Kasumi-1 (cell line): ENCODE results near the gene TKT.

ENCODE experiments used
- DNase-seq, 2 experiments: peaks; one replicate each; lab custom pipeline; 2025; lab: John Stamatoyannopoulos, UW

Gene TKT

DNA sequence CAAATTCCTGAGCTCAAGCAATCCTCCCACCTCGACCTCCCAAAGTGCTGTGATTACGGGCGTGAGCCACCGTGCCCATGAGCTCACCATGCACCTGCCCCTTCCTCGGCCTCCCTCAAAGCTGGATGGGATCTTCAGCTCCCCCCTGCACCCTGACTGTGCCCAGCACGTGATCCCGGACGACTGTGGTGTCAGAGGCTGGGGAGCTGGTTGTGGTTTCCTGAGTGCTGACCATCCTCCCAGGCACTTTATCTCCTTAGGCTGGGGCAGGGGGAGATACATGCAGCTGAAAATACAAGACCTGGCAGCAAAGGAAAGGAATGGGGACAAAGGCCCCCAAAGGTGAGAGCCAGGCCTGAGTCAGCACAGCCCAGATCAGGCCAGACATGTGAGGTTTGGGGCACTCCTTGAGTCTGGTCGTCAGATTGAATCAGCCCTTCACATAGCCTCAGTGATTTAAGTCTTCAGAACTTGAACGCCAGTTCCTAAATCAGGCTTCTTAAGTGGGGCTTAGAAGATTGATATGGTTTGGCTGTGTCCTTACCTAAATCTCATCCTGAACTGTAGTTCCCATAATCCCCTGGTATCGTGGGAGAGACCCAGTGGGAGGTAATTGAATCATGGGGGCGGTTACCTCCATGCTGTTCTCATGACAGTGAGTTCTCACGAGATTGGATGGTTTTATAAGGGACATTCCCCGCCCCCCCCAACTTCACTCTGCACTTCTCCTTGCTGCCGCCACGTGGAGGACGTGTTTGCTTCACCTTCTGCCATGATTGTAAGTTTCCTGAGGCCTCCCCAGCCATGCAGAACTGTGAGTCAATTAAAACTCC, 59.0 kb downstream of the TKT start:
- peak; percentile 30 to 37 for DNase-seq

DNA sequence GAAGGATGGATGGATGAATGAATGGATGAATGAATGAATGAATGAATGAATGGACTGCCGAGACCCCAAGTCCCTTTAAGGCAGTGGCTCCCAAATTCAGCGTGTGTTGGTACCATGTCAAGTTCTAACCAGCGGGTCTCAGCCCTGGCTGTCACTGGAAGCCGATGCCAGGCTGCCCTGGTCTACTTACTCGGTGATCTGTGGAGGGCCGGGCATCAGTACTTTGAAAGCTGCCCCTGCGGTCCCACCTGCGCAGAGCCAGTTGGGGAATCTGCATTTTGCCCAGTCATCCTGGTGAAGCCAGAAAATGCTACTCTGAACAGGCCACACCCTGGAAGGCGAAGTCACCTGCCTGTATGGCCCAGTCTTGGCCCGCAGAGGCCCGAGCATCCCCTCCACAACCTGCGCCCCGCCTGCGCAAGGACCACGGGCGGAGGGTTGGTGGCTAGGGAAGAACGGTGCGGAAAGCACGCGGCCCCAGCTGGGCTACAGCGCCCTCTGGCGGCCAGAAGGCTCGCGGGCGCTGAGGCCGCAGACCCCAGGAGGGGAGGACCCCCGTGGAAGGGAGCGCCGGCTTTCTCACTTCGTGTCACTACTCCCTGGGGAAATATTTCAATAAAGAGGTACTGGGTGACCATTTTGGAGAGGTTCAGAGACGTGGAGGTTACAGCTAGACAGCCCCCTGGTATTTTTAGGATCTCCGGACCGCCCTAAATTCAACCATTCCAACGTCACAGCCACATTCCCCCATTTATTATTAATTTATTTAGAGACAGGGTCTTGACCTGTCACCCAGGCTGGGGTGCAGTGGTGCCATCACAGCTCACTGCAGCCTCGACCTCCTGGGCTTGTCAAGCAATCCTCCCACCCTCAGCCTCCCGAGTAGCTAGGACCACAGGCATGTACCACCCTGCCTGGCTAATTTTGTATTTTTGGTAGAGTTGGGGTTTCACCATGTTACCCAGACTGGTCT, 59.9 kb downstream of the TKT start:
- DNase-seq, result peak; percentile 46 to 52

DNA sequence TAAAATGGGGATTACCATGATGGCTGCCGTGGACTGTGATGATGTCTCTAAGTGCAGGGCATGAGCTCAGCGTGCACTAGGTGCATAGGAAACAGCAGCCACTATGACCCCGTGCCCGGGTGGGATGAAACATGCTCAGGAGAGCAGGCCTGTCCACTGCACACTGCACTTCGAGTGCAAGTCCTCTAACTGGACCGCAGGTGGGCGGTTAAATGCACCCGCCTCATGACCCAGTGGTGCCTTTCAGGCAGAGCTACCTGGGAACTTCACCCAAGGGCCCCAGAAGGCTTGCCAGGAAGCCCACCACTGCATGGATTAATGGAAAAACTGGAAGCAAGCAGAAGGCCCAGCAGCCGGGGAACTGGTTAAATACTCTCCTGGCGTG, 60.8 kb downstream of the TKT start:
- DNase-seq, result no peak

DNA sequence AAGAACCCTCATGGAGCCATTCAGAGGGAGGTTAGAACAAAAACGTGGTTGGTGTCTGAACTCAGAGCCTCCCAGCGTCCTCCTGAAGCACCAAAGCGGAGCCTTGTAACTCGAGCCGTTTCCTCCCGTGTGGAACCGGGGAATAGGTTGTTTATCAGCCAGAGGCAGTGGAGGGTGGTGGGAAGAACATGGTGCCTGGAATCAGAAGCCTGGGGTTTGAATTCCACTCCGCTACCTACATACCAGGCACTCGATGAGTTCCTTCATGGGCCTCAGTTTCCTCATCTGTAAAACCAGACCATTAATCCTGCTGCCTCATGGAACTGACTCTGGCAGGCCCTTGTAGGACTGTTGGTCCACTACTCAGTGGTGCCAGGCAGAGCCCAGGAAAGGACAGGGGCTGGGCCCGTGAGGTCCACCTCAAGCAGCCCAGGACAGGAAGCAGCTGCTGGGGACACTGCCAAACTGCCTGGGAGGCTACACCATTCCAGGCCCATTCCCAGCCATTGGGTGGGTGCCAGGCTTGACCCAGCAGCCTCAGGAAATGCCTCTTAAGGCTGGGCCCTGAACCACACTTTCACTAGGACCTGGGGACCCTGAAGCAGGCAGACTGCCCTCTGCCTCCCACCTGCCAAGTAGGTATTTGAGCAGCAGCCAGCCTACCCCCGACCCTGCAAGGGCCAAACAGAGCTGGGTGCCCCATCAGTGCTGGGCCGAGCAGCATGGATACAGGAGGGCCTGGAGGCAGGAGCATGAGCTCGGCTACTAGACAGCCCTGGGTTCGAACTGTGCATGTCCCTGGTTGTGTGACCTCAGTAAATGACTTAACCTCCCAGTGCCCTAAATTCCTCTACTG, 61.4 kb downstream of the TKT start:
- DNase-seq, result peak; percentile 4 to 21

DNA sequence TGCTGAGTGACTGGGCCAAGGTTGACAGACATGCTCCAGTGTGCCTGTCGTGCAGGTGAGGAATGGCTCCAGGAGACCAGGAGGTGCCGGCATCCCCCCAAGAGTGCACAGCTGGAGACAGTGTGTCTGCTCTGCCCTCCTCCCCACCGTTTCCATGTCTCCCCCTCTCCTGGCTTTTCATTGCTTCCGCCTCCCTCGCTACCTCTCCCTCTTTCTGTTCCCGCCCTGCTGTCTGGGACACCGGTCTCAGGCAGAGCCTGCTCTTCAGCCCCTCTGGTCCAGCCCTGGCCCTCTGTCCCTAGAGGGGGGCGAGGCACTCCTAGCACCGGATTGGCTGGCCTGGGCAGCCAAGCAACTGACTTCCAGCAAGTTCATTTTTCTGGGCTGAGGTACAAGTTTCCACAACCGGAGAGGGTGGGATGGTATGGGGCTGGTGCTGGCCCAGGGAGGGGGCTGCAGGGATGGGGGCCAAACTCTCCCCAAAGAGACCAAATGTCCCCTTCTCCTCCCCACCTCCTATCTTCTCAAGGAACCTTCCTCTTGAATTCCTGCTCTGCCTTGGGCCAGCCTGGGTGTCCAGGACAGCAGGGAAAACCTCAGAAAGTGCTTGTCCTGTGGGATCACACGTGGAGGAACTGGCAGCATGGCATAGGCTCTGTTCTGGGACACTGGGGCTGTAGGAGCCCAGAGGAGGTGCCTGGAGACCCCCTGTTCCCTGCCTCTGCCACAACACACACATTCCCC, 62.2 kb downstream of the TKT start:
- DNase-seq, result no peak

DNA sequence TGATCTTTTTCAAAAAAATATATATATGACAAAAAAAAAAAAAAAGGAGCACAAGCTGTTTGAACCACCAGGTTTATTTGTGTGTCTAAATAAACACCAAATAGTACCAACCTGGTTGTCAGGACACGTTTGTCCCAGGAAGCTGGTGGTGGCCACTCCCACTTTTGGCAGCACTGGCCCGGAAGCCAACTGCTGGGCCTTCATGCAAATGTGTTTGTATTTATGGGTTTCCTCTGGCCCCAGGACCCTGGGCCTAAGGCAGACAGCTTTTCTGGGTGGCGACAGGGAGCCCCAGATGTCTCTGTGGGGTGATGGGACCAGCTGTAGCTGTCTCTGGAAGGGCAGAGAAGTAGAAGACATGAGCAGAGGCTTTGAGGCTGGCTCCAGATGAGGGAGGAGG, 63.2 kb downstream of the TKT start:
- DNase-seq, result no peak

DNA sequence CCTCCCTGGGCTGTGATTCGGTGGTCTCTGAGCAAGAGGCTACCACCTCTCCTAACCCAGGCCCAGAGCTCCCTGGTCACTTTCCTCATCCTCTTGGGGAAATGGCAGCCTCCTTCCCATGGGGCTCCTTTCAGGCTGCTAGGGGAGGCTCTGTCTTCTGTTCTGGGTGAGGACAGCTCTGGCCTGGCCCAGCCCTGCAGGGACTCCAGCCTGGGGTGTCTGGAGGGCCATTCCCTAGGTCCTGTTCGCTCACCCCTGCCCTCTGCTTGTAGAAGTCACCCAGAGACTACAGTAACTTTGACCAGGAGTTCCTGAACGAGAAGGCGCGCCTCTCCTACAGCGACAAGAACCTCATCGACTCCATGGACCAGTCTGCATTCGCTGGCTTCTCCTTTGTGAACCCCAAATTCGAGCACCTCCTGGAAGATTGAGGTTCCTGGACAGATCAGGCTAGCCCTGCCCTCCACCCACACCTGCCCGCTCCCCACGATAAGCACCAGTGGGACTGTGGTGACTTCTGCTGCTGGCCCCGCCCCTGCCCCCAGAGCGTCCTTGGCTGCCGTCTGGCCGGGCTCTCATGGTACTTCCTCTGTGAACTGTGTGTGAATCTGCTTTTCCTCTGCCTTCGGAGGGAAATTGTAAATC, 63.9 kb downstream of the TKT start:
- DNase-seq, result no peak

DNA sequence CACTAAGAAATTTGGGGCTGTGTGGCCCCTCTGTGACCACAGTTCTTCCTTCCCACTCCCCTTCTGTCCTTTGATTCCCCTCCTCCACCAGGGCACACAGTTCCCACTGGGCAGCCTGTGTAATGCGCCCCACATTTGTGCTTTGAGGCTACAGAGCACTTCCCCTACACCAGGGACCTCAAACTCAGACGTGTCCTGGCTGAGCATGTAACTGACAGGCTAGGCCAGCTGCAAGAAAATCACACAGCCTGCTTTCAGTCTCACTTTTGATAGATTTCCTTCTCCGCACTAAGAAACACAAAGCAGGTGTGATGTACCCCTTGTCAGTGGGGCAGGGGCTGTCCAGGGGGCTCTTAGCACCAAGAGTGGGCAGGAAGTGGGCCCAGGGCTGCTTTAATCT, 65.2 kb downstream of the TKT start:
- no peak for DNase-seq

DNA sequence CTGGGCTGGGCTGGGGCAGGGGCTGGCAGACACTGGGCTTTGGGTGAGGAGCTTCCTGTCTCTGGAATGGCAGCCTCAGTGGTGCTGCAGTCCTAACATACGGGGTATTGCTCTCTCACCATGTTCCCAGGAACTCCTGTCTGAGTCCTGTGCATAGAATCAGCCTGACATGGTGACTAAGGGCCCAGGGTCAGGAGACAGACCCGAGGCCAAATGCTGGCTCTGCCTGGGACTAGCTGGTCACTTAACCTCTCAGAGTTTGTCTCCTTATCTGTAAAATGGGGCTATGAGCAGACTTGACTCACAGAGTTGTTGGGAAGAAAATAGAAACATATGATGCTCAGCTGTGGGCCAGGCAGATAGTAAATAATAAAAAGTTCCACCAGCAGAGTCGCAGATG, 66.5 kb downstream of the TKT start:
- no peak for DNase-seq

DNA sequence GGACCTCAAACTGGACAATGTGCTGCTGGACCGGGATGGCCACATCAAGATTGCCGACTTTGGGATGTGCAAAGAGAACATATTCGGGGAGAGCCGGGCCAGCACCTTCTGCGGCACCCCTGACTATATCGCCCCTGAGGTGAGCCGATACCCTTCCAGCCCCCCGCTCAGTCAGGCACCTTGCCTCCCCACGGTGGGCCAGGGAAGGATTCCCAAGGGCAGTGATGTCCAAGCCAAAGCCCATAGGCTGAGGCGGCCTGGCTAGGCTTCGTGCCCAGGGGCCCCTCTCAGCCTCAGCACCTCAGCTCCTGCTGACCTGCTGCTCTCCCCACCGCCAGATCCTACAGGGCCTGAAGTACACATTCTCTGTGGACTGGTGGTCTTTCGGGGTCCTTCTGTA, 67.1 kb downstream of the TKT start:
- DNase-seq, result no peak

DNA sequence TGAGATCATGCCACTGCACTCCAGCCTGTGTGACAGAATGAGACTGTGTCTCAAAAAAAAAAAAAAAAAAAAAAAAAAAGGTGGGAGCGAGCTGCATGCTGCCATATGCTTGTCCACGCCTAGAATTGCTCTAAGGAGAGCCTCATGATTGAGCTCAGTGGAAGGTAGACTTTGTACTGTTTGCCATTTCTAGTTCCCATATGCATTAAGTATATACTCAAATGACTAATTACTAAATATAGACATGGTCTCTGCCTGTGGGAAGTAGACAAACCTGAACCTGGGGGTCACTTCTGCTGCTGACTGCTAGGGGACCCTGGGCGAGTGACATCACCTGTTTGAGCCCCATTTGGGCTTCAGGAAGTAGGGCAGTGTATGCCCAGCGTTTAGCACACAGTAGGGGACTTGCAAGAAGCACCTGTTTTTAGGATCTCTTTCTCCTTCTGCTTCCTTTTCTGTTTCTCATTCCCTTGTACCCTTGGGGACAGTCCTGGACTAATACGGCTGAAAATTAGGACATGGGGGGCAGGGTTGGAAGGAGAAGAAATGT, 67.6 kb downstream of the TKT start:
- DNase-seq, result no peak

DNA sequence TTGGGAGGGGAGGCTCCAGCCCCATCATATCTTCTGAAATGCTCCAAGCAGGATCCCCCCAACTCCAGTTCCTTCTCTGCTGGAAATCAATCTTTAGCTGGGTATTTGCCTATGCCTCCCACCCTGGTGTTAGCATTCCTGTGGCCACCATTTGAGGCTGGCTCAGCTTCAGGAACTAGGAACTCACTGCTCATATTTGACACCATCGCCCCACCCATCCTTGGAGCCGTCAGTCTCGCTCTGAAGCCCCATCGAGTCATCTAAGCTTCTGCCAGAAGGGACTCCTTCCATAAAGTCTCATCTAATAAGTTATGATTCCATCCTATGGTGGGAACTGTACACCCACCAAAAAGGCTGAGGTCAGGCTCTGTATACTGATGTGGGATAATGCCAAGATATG, 68.4 kb downstream of the TKT start:
- no peak for DNase-seq

DNA sequence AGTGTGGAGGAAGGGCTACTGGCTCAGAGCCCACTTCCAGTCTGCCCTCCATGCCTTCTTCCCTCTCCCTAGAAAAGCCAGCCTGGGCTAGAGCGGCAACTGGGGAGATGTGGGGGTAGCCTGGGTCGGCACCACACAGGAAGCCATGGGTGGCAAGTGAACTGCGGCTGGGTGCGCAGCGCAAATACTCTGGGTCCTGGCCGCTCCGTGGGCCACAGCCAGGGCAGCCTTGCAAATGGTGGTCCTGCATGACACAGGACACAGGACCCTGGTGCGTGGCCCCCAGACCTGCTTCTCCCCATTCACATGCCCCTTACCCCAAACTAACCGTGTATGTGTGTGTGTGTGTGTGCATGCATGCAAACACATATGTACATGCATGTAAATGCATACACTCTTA, 69.1 kb downstream of the TKT start:
- no peak for DNase-seq

DNA sequence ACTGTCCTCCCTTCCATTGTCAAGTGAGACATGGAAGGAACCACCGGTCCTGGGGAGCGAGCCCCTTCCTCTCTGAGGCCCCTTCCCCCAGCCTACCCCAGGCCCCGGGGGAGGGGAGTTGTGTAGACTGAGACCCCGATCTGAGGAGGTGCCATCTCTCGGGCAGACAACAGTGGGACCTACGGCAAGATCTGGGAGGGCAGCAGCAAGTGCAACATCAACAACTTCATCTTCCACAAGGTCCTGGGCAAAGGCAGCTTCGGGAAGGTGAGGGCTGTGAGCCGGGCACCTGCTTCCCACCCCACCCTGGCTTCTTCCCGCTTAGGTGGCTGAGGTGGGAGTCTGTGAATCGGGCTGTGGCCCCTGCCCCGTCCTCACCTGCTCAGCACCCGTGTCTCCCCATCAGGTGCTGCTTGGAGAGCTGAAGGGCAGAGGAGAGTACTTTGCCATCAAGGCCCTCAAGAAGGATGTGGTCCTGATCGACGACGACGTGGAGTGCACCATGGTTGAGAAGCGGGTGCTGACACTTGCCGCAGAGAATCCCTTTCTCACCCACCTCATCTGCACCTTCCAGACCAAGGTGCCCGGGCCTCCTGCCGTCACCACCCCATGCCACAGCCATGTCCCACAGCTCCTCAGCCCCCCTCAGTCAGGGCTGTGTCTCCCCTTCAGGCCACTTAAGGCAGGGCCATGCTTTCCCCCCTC, 69.9 kb downstream of the TKT start:
- DNase-seq, result no peak

DNA sequence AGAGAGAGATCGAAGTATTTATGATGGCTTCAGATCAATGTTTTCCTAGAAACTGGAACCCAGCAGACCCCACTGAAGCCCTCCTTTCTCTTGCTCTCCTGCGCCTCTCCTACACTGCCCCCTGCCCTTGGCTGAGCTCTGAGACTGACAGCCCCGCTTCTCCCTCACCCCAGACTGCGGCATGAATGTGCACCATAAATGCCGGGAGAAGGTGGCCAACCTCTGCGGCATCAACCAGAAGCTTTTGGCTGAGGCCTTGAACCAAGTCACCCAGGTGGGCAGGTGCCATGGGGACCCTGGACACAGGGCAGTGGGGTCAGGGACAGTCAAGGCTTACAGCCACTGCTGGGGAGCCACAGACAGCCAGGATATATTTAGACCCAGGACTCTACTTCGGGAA, 71.1 kb downstream of the TKT start:
- DNase-seq, result no peak

DNA sequence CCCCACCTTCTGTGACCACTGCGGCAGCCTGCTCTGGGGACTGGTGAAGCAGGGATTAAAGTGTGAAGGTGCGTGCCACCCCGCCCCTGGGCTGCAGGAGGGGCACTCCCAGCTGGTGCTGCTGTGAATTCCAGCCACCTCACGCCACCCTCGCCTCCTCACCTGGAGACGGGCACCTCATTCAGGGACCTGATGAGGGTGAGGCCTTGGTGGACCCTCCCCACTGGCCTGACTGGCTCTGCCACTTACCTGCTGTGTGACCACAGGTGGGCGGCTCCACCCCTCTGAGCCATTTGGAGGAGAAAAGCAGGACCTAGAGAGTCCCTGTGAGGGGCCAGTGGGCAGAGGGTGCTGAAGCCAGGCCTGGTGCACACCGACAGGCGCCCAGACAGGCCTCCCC, 72.3 kb downstream of the TKT start:
- DNase-seq, result no peak

DNA sequence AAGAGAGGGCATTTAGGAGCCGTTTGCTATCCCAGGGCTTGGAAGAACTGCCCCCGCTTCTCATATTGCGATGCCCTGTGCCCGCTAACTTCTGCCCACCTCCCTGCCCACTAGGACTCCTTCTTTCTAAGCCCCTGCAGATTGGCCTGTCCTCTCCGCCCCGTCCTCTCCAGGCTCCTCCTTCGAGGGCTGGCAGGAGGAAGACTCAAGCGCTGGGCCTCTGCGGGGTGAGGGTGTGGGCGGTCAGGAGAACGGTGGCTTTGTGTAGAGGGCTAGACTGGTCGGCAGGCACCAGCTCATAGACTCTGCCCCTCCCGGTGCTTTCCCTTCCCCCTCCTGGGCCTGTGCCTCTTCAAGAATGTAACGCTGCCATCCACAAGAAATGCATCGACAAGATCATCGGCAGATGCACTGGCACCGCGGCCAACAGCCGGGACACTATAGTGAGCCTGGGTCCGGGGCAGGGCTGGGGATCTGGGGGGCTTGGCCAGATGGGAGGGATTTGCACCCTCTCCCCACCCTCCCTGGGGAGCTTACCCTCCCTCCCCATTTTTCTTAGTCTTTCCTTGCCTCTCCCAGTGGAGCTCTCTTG, 73.0 kb downstream of the TKT start:
- no peak for DNase-seq

DNA sequence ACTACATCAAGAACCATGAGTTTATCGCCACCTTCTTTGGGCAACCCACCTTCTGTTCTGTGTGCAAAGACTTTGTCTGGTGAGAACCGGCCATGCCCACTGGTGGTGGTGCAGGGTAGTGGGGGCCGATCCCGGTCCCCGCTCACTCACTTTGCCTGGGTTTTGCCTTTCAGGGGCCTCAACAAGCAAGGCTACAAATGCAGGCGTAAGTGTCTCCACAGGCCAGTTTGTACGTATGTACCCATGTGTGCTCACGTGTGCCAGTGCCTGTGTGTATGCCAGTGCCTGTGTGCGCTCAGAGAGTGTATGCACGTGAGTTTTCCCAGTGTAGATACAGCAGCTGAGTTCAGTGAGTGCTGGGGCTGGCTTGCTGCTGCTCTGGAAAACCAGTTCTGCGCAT, 74.3 kb downstream of the TKT start:
- no peak for DNase-seq

DNA sequence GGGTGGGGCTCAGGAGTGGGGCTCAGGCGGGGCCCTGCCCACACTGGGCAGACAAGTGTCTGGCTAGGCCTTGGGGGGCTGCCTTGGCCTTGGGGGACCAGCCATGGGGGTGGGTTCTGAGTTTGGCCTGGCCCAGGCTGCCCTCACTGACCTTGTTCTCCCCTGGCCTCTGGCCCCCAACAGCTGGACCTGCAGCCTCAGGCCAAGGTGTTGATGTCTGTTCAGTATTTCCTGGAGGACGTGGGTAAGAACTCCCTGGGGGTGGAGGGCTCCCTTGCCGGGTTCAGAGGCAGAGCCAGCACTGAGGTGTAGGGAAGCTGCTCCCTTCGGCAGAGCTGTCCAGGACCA, 74.8 kb downstream of the TKT start:
- DNase-seq, result no peak
